GM19238 (cell line): Measurements from ENCODE around the gene KIF18A.
"Not testable (repeated sequence)": the region's sequence is repeated elsewhere in the genome, so short reads cannot be mapped to it uniquely, and the experiment has no call there.

Experiments
- DNase-seq: peaks from one replicate; pipeline ENCODE4 v3.0.0; 2011; ENCODE audit warnings: low spot score; ENCODE audit not compliant: insufficient read length

KIF18A gene

GRCh38 chr11:28107191-28107749 lies 686 bp downstream of the KIF18A start:
- DNase-seq = no peak

- no peak for DNase-seq
Observed at GRCh38 chr11:28106353-28107043, 1.5 kb downstream of the KIF18A start.

DNA sequence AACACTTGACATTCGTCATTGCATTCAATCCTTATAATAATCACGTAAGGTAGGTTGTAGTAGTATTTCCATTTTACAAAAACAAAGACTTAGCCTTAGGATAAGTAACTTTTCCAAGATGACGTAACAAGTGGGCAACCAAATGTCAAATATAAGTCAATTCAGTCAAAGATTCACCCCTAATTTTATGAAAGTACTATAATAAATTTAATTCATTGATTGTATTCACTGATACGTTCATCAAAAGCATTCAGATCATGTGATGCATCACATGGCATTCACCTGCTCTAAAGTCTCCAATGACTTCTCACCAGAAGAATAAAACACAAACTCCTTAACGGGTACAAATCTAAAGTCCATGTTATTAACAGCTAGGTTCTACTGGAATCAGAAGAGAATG lies 2.1 kb downstream of the KIF18A start:
- no peak for DNase-seq

DNA sequence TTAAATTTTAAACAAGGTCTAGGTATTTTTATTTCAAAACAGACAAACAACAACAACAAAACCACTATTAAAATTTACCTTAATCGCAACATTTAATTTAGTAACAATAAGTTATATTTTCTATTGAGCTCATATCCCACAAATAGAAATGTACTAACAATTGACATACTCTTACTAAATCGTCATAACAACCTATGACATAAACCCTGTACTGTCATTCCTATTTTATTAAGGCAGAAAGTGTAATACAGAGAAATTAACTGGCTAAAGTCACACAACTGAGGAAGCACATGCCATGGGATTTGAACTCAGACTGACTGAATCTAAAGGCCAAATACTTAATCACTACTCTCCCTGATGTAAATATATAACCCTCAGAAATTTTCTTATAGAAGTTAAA lies 3.0 kb downstream of the KIF18A start:
- DNase-seq = no peak

GRCh38 chr11:28104425-28104824 lies 3.5 kb downstream of the KIF18A start:
- no peak for DNase-seq

- not testable (repeated sequence) for DNase-seq
Observed at GRCh38 chr11:28102300-28102699, 5.7 kb downstream of the KIF18A start.

GRCh38 chr11:28100665-28101064 lies 7.3 kb downstream of the KIF18A start:
- no peak for DNase-seq

GRCh38 chr11:28099715-28100114 lies 8.2 kb downstream of the KIF18A start:
- no peak for DNase-seq

GRCh38 chr11:28098257-28098656 lies 9.7 kb downstream of the KIF18A start:
- no peak for DNase-seq

DNA sequence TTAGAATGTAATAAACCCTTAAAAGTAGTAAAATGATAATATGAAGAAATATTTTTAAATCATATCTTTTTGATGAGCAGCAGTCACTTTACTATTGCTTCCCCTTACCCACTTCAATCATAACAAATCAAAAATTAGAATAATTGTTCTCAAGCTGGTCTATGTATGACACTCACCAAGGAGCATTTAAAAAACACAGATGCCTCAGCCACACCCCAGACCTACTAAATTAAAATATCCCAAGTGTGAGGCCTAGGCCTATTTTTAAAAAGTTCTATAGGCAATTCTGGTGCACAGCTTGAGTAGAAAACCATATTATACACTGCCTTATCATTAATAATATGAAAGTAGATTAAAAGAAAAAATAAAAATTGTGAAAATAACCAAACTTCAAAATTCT lies 15.2 kb downstream of the KIF18A start:
- DNase-seq = no peak

GRCh38 chr11:28090052-28090749 lies 17.8 kb downstream of the KIF18A start:
- DNase-seq = no peak

GRCh38 chr11:28089378-28089777 lies 18.6 kb downstream of the KIF18A start:
- no peak for DNase-seq

DNA sequence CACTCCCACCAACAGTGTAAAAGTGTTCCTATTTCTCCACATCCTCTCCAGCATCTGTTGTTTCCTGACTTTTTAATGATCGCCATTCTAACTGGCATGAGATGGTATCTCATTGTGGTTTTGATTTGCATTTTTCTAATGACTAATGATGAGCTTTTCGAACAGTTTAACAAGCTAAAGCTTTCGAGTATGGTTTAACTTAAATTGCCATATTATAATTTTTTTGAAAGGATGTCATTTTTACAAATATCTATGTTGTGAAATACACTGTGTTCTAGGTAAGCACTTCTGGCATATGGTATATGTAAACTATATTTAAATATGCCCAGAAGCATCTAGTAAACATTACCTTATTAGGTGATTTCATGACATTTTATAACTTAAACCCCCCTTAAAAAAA lies 20.3 kb downstream of the KIF18A start:
- DNase-seq = not testable (repeated sequence)

GRCh38 chr11:28087192-28087591 lies 20.8 kb downstream of the KIF18A start:
- DNase-seq = not testable (repeated sequence)

DNA sequence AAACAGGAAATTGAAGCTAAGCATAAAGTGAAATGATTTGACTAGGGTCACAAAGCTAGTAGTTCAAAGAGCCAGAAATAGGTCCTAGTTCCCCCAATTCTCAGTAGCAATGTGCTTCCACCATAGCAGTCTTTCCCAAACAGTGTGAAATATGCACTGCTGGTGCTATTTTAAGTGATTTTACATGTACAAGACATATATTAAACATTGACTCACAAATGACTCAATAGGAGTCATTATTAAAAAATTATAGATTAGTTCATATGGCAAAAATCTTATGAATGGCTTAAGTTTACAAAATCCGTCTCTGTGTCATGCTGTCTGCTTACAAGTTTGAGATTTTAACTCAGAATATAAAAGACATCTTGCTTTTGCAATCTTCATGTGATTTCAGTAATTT lies 21.4 kb downstream of the KIF18A start:
- no peak for DNase-seq

DNA sequence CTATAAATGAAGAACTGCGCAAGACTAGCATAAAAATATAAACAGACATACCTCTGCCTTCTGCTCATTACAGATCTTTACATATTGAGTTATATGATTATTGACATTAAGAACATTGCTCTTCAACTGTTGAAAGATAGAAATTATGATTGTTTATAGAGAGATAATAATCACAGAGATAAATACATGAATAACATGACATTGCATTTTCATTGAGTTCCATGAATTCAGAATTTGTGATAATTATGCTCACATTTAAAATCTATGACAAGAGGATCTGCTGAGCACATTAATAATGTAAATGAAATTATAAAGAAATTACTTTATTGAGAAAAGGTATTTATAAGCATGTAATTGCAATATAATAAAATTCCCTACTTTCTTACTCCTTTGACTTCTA lies 24.8 kb downstream of the KIF18A start:
- DNase-seq = no peak

- no peak for DNase-seq
Observed at GRCh38 chr11:28077521-28077920, 30.4 kb downstream of the KIF18A start.

GRCh38 chr11:28072321-28072720 lies 35.6 kb downstream of the KIF18A start:
- no peak for DNase-seq

- DNase-seq = no peak
Observed at GRCh38 chr11:28071305-28071704, 36.7 kb downstream of the KIF18A start.

- DNase-seq = no peak
Observed at GRCh38 chr11:28058333-28058732, 49.6 kb downstream of the KIF18A start.

- DNase-seq = no peak
Observed at GRCh38 chr11:28054821-28055220, 53.1 kb downstream of the KIF18A start.

DNA sequence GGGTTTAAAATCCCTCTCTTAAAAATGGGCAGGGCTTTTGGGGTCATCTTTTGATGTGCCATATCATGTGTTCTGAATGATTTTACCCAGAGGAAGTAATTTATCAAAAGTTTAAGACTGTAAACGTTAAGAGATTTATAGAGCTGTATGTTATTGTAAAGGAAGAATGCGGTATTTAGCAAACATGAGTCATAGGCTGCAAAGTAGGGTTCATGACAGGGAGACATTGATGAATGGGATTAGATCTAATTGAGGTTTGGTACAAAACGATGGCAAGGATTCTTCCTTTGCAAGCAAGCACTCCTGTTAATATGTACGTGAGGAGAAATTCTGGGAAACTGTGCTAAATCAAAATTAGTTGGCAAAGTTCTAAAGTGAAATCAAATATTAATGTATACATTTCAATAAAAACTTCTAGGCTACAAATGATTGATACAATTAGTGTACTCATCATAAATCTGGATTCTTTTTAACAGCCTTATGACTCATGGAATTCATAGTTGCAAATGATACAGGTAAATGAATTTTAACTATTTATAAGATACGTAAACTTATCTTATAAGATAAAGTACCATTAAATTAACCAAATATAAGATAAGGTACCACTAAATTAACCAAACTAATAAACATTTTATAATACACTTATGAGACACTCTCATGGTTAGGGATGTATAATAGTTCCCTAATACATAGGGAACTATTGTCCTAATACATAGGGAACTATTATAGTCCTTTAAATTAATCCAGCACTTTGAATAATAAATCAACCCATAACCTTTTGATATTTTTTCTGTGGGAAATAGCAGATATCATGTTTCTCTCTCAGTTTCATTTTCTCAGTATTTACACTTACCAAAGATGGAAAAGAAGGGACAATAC lies 58.4 kb downstream of the KIF18A start:
- no peak for DNase-seq
